Spleen (tissue), 11 donors: ENCODE results near the gene CPNE9. TPM values are rescaled to one million over a fixed set of nuclear protein-coding genes. Genes with fewer than 3 reads are reported as not detected.

Source experiments
- DNase-seq: peaks from one replicate; pipeline ENCODE4 v3.0.0-alpha.2; 2020
- H3K27ac ChIP-seq, 8 donors: fragments of 200-600 bp; sonication (generic) in 7 of 8; 1 replicate in 4 of 8; 2 replicates in 4 of 8; pipeline versions ENCODE4 v1.5.0 to v1.8.0; 2016 to 2021; ENCODE audit warnings: inconsistent platforms in 4 of 8, mild to moderate bottlenecking in 4 of 8, moderate library complexity in 1 of 8
- H3K27me3 ChIP-seq, 7 donors: fragments of 200-600 bp; sonication (generic) in 6 of 7; replicated peaks in 1 of 7; 1 replicate in 4 of 7; 2 replicates in 3 of 7; pipeline versions ENCODE4 v1.5.0 to v1.8.0; 2016 to 2021; ENCODE audit warnings: inconsistent platforms in 3 of 7, mild to moderate bottlenecking in 1 of 7
- H3K36me3 ChIP-seq, 6 donors: fragments of 200-600 bp; sonication (generic) in 5 of 6; 1 replicate in 4 of 6; 2 replicates in 2 of 6; pipeline versions ENCODE4 v1.5.0 to v1.8.0; 2016 to 2021; ENCODE audit warnings: inconsistent platforms in 2 of 6
- H3K4me1 ChIP-seq, 6 donors: fragments of 200-600 bp; sonication (generic) in 5 of 6; 1 replicate in 3 of 6; 2 replicates in 3 of 6; pipeline versions ENCODE4 v1.5.0 to v1.8.0; 2016 to 2021; ENCODE audit warnings: inconsistent platforms in 3 of 6
- H3K4me3 ChIP-seq, 8 donors: fragments of 200-600 bp; sonication (generic) in 7 of 8; 1 replicate in 4 of 8; 2 replicates in 4 of 8; pipeline versions ENCODE4 v1.5.0 to v1.8.0; 2016 to 2021; ENCODE audit warnings: inconsistent platforms in 4 of 8, mild to moderate bottlenecking in 4 of 8, moderate library complexity in 2 of 8
- H3K9me3 ChIP-seq, 8 donors: fragments of 200-600 bp; sonication (generic) in 7 of 8; 1 replicate in 4 of 8; 2 replicates in 4 of 8; pipeline versions ENCODE4 v1.5.0 to v1.8.0; 2016 to 2021; ENCODE audit warnings: inconsistent platforms in 4 of 8
- CTCF ChIP-seq, 11 experiments: fragments of 200-600 bp in 7 of 11; fragments of 450-650 bp in 4 of 11; sonication (generic) in 4 of 11; IDR thresholded peaks in 8 of 11; conservative IDR thresholded peaks in 3 of 11; 1 replicate in 7 of 11; 2 replicates in 4 of 11; pipeline versions ENCODE4 v1.4.0 to v1.8.0; 2016 to 2021; ENCODE audit warnings: antibody characterized with exemption in 11 of 11, inconsistent platforms in 4 of 11, mild to moderate bottlenecking in 1 of 11
- POLR2A ChIP-seq, 3 donors: fragments of 450-650 bp; IDR thresholded peaks; one replicate each; pipeline ENCODE4 v1.5.1; 2017; ENCODE audit warnings: antibody characterized with exemption in 3 of 3, mild to moderate bottlenecking in 1 of 3
- POLR2AphosphoS5 ChIP-seq, 3 donors: sonication (generic); formaldehyde crosslinking; IDR thresholded peaks; one replicate each; pipeline ENCODE4 v1.5.1; 2017; ENCODE audit warnings: antibody characterized with exemption in 3 of 3
- WGBS, 5 donors: extraction: QIAGEN DNeasy Blood & Tissue Kit in 3 of 5; methylation state at CpG; one replicate each; pipeline versions ENCODE4 v1.1.5 to v1.1.7; 2013 to 2018; 5-methylcytosine and 5-hydroxymethylcytosine counted together
- intact Hi-C: fragments of 100-400 bp; cut with DNase I; formaldehyde crosslinking; loops from one replicate; pipeline ENCODE4 v1.15.0; 2023; ENCODE audit warnings: low total_unique reads
- polyA plus RNA-seq, 3 donors: library from polyadenylated mRNA; stranded (reverse); fragments of 200-250 nt; gene quantifications; one replicate each; pipeline ENCODE4 v1.2.1, GENCODE V29; 2013
- total RNA-seq, 7 donors: library from RNA; depleted of rRNA in 3 of 7; stranded (reverse); fragments of >200 nt in 3 of 7; fragmentation: NEBNext Ultra II Directional in 4 of 7; extraction: Animal tissue kit (Norgen Biotek cat#: 25700) in 4 of 7; gene quantifications; one replicate each; pipeline versions ENCODE4 v1.1.0 to v1.2.1, GENCODE V29; 2016 to 2021
- donor health status: healthy with polysubstance abuse.
- donor health status: DM: no; HTN: no; CAD: no; lungs with moderate emphysema.
- donor health status: DM: no; HTN: no; CAD: no.
- donor health status: Bipolar disorder and iron deficiency.
- donor health status: healthy.
- donor health status: DM: no; HTN: no; CAD: no.
- donor health status: DM: yes; HTN: yes; CAD: no.

Gene CPNE9
- total and polyA plus RNA-seq, 10 donors, result 0.15 to 0.63 (median 0.20) TPM; not detected in 6

- intact Hi-C loops, result no loop called here
- H3K9me3 ChIP-seq, result no peaks in the 10 kb centered on the region
- peak; percentile 13 for DNase-seq
- no peak for TF ChIP-seq POLR2A (IDR thresholded peaks at IDR 0.05)
- no peak overlapping the region for H3K4me3 ChIP-seq
- H3K36me3 ChIP-seq, result peaks cover 17 to 100% (median 100%) of the 10 kb centered on the region in 6 donors
- 74 to 94% (median 90%) methylated on average over 9 of the region's 9 CpGs for WGBS, 5 donors
- H3K4me1 ChIP-seq, result peaks cover 0 to 15% (median 5%) of the 10 kb centered on the region in 6 donors
- H3K27ac ChIP-seq, result no peak overlapping the region
- no peaks in the 10 kb centered on the region for H3K27me3 ChIP-seq
Observed at GRCh38 chr3:9686050-9686550, 17.5 kb upstream of the CPNE9 start.

GRCh38 chr3:9686703-9687102, 16.9 kb upstream of the CPNE9 start:
- Histone ChIP-seq H3K4me1 (peaks cover 0 to 17% (median 2%) of the 10 kb centered on the region in 6 donors), H3K27me3 (no peaks in the 10 kb centered on the region), H3K36me3 (peaks cover 17 to 100% (median 100%) of the 10 kb centered on the region in 6 donors), H3K4me3 (no peak overlapping the region), H3K27ac (no peak overlapping the region), H3K9me3 (no peaks in the 10 kb centered on the region)
- DNase-seq, result peak; percentile 14
- 92 to 98% (median 94%) methylated on average over 3 of the region's 3 CpGs for WGBS, 5 donors
- TF ChIP-seq CTCF (IDR thresholded peaks at IDR 0.05 in 8 of 11, conservative IDR thresholded peaks at IDR 0.05 in 3 of 11) (no peak), POLR2A (IDR thresholded peaks at IDR 0.05) (no peak), POLR2AphosphoS5 (IDR thresholded peaks at IDR 0.05) (no peak)
- intact Hi-C loops, result no loop called here

GRCh38 chr3:9687514-9687913, 16.1 kb upstream of the CPNE9 start:
- peaks cover 17 to 100% (median 100%) of the 10 kb centered on the region in 6 donors for H3K36me3 ChIP-seq
- H3K27me3 ChIP-seq, result no peaks in the 10 kb centered on the region
- H3K9me3 ChIP-seq, result no peaks in the 10 kb centered on the region
- peaks cover 0 to 17% (median 2%) of the 10 kb centered on the region in 6 donors for H3K4me1 ChIP-seq
- TF ChIP-seq POLR2AphosphoS5 (IDR thresholded peaks at IDR 0.05) (no peak), POLR2A (IDR thresholded peaks at IDR 0.05) (no peak), CTCF (IDR thresholded peaks at IDR 0.05 in 8 of 11, conservative IDR thresholded peaks at IDR 0.05 in 3 of 11) (no peak)
- H3K4me3 ChIP-seq, result no peak overlapping the region
- WGBS, 5 donors, result 87 to 91% (median 89%) methylated on average over 7 of the region's 7 CpGs
- no peak overlapping the region for H3K27ac ChIP-seq
- peak; percentile 15 for DNase-seq
- intact Hi-C loops, result no loop called here

GRCh38 chr3:9688961-9689360, 14.7 kb upstream of the CPNE9 start:
- H3K4me1 ChIP-seq, result peaks cover 0 to 17% (median 2%) of the 10 kb centered on the region in 6 donors
- H3K27me3 ChIP-seq, result no peaks in the 10 kb centered on the region
- 91 to 98% (median 95%) methylated on average over 5 of the region's 5 CpGs for WGBS, 5 donors
- intact Hi-C loops, result no loop called here
- DNase-seq, result peak; percentile 54
- peaks cover 12 to 100% (median 100%) of the 10 kb centered on the region in 6 donors for H3K36me3 ChIP-seq
- TF ChIP-seq CTCF (IDR thresholded peaks at IDR 0.05 in 8 of 11, conservative IDR thresholded peaks at IDR 0.05 in 3 of 11), result no peak
- TF ChIP-seq POLR2AphosphoS5 (IDR thresholded peaks at IDR 0.05), result peak in 1 of 3 donors; percentile 53
- no peak for TF ChIP-seq POLR2A (IDR thresholded peaks at IDR 0.05)
- H3K27ac ChIP-seq, result no peak overlapping the region
- H3K4me3 ChIP-seq, result no peak overlapping the region
- H3K9me3 ChIP-seq, result no peaks in the 10 kb centered on the region
